ENCODE measurements around the gene ANXA2R. TPM values are rescaled to one million over a fixed set of nuclear protein-coding genes. Genes with fewer than 3 reads are reported as not detected.
"Not testable (repeated sequence)": the region's sequence is repeated elsewhere in the genome, so short reads cannot be mapped to it uniquely, and the experiment has no call there.

The ANXA2R gene
- 1.7 and 2.6 TPM in 2 replicates for total RNA-seq (2014; rRNA removed)
- 1.5 TPM for polyA plus RNA-seq (2012)

DNA sequence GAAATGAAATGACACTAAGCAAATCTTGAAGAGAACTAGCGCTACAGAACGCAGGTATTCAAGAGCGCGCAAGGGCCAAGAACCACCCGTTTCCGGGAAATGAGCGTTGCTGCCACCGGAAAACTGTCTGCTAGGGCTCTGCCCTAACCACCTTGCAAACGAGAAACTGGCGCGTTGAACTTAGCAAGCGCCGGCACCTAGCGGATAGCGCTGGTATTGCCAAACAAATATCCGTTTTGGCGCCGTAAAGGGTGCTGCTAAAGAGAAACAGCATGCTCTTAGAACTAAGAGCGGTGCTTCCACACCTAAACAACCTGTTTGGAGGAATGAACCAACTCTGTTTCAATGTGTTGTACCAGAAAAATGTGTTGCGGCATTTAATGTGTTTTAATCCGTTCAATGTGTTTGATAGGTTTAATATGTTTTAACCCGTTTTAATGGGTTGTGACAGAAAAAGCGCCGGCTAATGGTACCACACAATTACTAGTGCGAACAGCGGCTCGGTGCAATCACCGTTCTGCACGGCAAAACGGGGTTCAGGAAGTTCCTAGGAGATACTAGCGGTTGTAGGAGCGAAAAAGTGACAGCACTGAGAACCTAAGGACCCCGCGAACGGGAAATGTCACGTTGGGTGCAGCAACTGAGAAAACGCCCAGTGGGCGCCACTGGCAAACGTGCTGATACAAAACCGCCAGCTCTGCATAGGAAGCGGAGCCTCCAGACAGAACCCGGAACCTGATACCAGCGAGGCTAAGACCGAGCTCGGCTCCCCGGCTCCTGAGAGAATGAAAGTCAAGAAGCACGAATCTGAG lies at the start of gene ANXA2R:
Gene ANXA2R (minus strand): TSS at position 33 of the 812 bp plus-strand sequence. CDS start 273 bp downstream, outside the sequence.
- peak; percentile 94 for DNase-seq (ENCODE audit: low read depth)

- DNase-seq (ENCODE audit: low read depth): not testable (repeated sequence)
Measured at GRCh38 chr5:43086118-43086908, 46.2 kb upstream of the ANXA2R start.

GRCh38 chr5:43085453-43085852 lies 45.3 kb upstream of the ANXA2R start:
- DNase-seq (ENCODE audit: low read depth): no peak

DNA sequence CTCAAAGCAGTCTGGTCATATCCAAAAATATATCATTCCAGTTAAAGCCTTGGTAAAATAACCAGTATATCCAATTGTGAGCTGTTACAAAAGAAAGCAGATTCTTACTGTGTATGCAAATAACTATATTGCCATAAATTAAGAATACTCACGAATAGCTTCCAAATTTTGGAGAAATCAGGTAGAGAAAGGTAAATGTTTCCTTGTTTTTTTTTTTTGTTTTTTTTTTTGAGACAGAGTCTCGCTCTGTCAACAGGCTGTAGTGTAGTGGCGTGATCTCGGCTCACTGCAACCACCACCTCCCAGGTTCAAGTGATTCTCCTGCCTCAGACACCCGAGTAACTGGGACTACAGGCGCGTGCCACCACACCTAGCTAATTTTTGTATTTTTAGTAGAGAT lies 44.3 kb upstream of the ANXA2R start:
- DNase-seq (ENCODE audit: low read depth): not testable (repeated sequence)

DNA sequence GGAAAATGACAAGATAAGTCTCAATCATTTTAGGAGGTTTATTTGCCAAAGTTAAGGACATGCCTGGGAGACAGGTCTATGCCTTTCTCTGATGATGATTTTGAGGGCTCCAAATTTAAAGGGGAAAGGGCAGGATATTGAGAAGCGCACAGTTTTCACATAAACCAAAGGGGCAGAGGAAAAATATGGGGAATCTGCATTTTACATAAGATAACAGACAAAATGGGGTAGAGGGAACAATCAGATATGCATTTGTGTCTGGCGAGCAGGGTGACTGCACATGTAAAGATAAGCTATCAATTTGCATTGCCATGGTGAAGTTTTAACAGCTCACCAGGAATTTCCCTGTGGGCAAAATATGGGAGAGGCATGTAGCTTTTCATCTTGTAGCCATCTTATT lies 41.2 kb upstream of the ANXA2R start:
- DNase-seq (ENCODE audit: low read depth): not testable (repeated sequence)

- peak; percentile 77 for DNase-seq (ENCODE audit: low read depth)
Measured at GRCh38 chr5:43078956-43079355, 38.8 kb upstream of the ANXA2R start.

DNA sequence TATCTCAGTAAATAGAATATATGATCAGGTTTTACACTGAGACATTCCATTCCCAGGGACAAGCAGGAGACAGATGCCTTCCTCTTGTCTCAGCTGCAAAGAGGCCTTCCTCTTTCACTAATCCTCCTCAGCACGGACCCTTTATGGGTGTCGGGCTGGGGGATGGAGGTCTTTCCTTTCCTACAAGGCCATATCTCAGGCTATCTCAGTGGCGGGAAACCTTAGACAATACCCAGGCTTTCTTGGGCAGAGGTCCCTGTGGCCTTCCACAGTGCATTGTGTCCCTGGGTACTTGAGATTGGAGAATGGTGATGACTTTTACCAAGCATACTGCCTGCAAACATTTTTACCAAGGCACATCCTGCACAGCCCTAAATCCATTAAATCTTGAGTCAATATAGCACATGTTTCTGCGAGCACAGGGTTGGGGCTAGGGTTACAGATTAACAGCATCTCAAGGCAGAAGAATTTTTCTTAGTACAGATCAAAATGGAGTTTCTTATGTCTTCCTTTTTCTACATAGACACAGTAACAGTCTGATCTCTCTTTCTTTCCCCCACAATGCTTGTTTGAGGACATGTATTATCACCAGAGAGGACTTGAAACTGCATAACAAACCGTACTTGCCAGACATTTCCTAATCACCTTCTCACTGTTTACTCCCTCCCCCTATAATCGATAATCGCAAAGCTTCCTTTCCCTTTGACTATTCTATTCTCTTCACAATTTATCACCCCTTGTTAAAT lies 37.5 kb upstream of the ANXA2R start:
- not testable (repeated sequence) for DNase-seq (ENCODE audit: low read depth)

DNA sequence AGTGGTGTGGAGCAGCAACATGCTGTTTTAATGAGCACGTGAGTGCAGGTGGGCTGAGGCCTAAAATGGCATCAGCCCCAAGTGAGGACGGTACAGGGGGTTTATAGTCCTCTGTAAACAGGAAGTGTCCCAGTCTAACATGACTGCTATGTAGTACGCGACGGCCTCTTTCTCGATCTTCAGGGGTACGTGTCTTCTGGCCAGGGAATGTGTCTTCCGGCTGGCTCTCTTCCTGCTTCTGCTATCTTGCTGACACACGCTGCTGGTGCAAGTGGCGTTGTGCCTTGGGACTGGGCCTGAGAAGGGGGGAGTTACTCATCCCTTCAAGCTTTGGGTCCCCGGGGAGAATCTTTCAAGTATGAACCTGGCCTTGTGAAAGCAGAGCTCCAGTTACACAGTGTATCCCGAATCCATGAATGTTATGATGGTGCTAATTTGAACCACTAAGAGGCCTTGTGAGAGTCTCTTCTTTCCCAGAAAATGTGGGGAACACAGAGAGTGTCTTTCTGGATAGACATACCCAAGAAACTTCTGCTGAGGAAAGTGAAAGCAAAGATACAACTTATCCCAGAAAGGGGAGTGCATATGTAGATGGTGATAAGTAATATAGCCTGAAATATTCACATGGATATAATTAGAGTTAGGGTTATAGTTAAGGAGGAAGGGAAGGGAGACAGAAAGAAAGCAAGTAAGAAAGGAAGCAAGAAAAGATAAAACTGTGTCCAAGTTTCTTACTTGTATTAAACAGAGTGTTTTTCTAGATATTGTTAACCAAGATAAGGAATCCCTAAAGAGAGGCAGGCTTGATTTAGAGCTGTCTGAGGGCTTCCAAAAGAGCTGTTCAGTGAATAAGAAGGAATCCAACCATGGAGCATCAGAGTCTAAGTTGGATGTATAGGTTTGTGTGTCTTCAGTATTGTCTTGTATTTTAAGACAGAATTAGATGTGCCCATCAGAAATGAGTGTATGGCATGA lies 35.5 kb upstream of the ANXA2R start:
- DNase-seq (ENCODE audit: low read depth): peak; percentile 73

DNA sequence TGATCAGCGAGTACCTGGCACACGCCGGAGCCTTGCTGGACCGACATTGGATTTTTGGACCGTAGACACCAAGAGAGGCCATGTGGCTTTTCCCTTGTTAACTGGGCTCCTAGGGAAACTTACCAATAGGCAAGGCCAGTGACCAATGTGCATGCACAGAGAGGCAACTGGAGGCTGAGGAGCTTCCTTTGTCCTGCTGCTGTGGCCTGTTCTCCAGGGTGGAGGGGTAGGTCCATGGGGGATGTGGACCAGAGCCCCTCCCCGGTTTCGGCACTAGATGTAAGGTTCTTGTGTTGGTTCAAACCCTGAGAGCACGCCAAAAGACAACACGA lies 34.8 kb upstream of the ANXA2R start:
- no peak for DNase-seq (ENCODE audit: low read depth)

DNA sequence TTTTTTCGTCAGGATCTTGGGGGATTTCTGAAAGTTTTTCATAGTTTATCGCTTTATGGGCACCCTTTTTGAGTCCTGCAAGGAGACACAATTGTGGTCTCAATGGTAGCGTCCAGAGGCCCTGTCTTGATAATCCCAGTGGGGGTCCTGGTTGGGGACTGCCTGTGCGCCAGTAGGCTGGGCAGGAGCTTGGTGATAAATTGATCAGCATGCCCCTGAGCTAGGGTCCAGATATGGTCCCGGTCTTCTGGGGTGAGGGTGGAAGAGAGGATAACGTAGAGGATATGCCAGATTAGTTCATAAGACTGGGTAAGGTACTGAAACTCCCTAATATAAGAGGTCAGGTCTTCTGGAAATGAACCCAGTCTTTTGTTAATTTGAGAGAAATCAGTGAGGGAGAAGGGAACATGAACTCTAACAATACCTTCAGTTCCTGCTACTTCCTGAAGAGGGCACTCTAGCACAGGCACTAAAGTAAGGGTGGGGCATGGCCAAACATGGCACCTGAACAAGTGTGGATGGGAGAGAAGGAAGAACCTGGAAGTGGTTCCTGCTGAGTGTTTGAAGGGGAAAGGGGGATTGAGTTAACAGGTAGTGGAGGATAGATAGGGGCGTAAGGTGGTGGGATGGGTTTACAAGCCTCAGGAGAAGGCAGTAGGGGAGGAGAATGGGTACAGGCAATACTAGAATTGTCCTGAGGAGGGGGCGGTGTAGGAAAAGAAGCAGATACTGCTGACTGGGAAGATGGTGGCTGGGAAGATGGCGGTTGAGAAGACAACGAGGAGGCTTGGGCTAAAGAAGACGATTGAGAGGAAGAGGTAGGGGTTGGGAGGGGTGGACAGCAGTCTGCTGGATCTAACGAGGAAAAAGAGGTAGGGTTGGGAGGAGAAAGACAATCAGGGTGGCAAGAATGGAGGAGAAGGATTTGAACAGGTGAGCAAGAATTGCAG lies 33.8 kb upstream of the ANXA2R start:
- peak; percentile 48 for DNase-seq (ENCODE audit: low read depth)

GRCh38 chr5:43069401-43069720 lies 29.2 kb upstream of the ANXA2R start:
- DNase-seq (ENCODE audit: low read depth): peak; percentile 44

DNA sequence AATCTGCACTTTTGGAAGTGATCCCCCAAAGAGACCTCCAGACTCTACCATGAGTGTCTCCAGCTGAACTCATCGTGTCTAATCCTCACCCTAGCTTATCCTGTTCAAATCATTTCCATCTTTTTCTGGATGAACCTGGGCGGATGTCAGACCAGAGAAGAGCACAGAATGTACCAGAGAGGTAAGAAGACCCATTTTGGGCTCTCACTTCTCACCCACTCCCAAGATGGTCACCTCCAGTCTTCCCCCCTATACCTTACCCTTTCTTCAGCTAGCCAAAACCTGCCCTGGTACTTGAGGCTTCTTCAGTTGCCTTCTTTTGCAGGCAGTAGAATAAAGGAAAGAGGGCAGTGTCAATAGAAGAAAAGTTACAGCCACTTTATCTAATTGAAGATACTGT lies 27.9 kb upstream of the ANXA2R start:
- no peak for DNase-seq (ENCODE audit: low read depth)

GRCh38 chr5:43066799-43067741 lies 27.0 kb upstream of the ANXA2R start:
- DNase-seq (ENCODE audit: low read depth): peak; percentile 90

- peak; percentile 73 for DNase-seq (ENCODE audit: low read depth)
Measured at GRCh38 chr5:43065948-43066798, 26.1 kb upstream of the ANXA2R start.

GRCh38 chr5:43065387-43065947 lies 25.3 kb upstream of the ANXA2R start:
- no peak for DNase-seq (ENCODE audit: low read depth)

DNA sequence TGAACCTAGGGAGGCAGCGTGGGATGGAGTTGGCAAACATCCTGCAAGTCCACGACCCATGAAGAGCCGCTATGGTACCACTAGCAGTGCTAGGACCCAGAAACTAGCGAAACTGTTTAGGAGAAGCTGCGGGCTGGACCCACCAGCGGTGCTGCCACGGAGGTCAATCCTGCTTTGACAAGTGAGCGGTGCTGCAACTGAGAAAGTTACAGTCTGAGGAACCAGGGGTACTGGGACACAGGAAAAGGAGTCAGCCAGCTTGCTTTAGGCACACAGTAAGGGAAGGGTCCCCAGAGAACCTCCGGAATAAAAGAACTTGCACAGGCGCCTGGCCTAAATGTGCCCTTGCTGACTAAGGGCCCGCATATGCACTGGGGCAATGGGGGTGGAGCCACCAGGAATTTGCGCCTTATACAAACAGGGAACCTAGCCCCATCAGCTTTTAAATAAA lies 23.6 kb upstream of the ANXA2R start:
- DNase-seq (ENCODE audit: low read depth): no peak

DNA sequence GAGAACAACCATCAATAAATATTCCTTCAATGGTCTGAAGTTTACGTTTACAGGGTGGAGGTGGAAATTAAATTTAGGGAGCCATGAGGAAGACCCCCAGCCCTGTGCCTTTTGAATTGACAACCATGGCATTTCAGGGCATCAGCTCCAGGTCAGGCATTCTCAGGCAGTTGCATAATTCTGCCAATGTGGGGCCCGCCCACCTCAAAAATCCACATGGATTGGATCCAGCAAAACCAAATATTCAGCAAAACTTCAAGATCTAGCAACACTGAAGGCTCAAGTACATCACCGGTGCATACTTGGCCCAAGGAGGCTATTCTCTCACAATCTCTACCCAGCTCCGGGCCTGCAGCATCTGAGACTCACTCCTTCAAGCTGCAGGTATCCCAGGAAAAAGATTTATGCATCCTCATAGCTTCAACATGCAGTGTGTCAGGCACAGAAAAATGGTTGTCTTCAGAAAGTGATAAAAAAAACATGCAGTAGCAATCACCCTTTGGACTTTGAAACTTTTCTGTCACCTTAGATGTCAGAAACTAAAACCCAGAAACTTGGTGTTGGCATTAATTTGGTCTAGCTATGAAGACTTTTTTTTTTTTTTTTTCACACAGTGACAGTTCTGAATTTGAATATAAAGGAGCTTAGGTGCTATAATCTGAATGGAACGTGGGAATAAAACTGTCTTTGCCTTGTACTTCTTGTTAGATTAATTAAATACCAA lies 21.4 kb upstream of the ANXA2R start:
- no peak for DNase-seq (ENCODE audit: low read depth)

Measured in LHCN-M2 (cell line).